ENCODE data around the gene TMC4.
"Not testable (repeated sequence)": the region's sequence is repeated elsewhere in the genome, so short reads cannot be mapped to it uniquely, and the experiment has no call there.

TMC4 gene

DNA sequence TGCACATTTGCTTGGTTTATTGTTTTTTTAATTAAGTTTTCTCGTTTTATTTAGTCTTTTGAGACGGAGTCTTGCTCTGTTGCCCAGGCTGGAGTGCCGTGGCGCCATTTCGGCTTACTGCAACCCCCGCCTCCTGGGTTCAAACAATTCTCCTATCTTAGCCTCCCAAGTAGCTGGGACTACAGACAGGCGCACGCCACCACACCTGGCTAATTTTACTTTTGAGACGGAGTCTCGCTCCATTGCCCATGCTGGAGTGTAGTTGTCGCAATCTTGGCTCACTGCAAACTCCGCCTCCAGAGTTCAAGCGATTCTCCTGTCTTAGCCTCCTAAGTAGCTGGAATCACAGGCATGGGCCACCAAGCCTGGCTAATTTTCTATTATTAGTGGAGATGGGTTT lies 29.0 kb upstream of the TMC4 start:
- DNase-seq = no peak

- no peak for DNase-seq
Measured at GRCh38 chr19:54201172-54201701, 28.3 kb upstream of the TMC4 start.

- DNase-seq = no peak
Measured at GRCh38 chr19:54199401-54199800, 26.4 kb upstream of the TMC4 start.

GRCh38 chr19:54197121-54197520 lies 24.2 kb upstream of the TMC4 start:
- no peak for DNase-seq

DNA sequence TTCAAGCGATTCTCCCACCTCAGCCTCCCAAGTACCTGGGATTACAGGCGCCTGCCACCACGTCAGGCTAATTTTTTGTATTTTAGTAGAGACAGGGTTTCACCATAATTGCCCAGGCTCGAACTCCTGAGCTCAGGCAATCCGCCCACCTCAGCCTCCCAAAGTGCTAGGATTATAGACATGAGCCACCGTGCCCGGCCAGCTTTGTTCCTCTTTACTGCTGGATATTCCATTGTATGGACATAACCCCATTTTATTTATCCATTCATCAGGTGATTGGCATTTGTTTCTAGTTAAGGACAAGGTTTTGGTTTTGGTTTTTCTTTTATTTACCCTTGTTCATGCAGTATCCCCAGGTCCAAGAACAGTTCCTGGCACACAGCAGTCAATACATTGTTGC lies 23.6 kb upstream of the TMC4 start:
- DNase-seq = no peak

- not testable (repeated sequence) for DNase-seq
Measured at GRCh38 chr19:54194463-54194862, 21.5 kb upstream of the TMC4 start.

DNA sequence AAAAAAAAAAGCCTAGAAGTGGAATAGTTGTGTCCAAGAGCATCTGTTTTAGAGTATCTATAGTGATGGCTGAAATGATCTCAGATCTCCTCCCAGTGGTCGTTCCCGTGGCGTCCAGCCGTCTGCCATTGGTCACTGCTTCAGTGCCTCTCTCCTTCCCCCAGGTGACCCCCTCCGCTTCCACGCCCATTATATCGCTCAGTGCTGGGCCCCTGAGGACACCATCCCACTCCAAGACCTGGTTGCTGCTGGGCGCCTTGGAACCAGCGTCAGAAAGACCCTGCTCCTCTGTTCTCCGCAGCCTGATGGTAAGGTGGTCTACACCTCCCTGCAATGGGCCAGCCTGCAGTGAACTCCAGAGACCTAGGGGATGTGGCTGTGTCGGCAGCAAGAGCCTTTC lies 20.1 kb upstream of the TMC4 start:
- no peak for DNase-seq

- DNase-seq = peak; percentile 71
Measured at GRCh38 chr19:54191811-54192453, 19.0 kb upstream of the TMC4 start.

DNA sequence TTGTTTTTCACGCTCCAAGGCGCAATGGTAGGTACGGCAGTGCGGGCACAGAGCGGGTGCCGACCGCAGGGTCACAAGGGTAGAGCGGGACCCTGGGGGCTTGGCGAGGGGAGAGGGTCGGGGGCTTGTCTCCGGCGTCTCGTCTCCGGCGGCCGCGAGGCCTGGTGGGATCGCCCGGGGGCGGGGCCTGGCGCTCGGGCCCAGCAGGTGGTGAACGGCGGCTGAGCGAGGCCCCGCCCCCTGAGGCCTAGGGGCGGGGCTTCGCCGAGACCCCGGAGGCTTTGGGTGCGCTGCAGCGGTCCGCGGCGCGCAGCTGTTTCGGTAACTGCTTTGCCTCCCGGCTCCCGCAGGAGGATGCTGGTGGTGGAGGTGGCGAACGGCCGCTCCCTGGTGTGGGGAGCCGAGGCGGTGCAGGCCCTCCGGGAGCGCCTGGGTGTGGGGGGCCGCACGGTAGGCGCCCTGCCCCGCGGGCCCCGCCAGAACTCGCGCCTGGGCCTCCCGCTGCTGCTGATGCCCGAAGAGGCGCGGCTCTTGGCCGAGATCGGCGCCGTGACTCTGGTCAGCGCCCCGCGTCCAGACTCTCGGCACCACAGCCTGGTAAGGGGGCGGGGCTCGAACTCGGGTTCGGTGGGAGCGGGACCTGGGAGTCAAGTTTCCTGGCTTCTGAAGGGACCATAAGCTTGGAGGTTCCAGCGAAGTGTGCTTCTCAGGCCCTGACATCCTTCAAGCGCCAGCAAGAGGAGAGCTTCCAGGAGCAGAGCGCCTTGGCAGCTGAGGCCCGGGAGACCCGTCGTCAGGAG lies 18.3 kb upstream of the TMC4 start, which contains the start of gene TSEN34:
TSEN34 (plus strand) TSS at position 298 of the 800 bp plus-strand sequence; CDS start at position 355, 57 bp downstream.
- peak; percentile 94 for DNase-seq

DNA sequence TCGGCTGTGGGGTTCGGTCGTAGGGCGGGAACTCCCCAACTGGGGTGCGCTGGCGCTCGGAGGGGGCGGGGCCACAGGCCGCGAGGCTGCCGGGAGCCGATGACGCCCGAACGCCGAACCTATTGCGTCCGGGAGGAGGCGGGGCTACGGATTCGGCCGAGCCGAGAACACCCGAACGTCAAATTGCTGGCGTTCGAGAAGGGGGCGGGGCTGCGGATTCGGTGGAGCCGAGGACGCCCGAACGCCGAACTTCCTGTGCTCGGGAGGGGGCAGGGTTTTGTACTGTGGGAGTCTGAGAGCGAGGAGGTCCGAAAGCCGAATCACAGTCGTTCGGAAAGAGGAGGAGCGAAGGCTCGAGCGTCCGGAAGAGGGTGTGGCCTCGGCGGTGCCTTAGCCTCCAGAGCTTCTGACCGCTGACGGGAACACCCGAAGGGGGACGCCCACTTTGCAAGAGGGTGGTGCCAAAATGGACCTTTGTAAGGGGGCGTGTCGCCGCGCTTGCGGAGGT lies 17.6 kb upstream of the TMC4 start:
- peak; percentile 99 for DNase-seq

DNA sequence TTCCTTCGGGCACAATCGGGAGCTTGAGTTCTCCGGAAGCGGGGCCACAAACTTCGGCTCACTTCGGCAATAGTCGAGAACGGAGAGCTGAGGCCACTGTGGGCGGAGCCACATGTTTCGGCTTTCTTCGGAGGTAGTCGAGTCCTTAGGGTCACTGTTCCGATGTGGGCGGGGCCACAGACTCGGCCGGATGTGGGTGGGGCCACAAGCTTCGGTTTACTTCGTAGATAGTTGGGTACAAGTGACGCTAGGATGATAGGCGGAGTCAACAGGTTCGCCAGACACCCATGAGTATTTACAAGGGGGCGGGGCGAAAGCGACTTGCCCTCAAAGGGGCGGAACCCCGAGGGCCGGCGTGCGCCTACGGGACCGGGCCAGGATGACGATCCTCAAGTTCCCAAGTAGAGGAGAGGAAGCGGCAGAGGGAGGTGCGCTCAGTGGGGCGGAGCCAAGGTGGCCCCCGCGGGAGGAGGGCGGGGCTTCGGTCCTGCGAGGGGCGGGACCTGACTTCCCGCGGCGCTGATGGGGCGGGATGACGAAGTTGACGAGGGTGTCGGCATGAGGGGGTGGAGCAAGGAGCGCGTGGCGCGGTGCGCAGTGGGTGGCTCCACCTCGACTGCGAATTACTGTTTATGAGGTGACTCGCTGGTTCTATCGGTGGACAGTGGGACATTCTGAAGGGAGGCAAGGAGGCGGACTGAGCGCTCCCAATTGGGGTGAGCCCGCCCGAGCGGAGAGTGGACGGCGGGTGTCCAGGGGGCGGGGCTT lies 17.0 kb upstream of the TMC4 start:
- peak; percentile 100 for DNase-seq

DNA sequence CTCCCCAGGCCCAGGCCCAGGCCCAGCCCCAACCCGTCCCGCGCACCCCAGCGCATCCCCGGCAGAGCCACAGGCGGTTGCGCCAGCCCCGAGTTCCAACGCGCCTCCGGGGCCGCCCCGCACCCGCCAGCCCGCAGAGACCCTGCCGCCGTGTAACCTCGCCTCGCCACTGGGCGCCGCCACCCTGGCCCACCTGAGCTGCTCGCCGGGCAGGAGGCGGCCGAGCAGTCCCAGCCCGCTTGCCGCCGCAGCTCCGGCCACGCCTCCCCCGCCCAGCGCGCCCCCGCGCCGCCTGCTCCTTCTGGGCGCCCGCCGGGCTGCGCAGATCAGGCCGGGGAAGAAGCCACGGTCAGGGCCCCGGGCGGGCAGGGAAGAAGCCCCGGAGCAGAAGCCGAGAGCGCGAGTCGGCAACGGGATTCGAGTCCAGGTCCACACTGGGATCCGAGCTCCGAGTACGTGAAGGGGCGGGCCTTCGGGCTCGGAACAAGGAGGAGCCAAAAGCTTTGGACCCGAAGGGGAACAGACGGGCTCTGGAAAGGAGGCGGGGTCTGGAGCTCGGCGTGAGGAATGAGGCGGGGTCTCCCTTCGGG lies 16.3 kb upstream of the TMC4 start, which contains the start of gene MBOAT7:
MBOAT7 (minus strand) TSS at position 436 of the 590 bp plus-strand sequence. CDS start 1,072 bp downstream, outside the sequence.
- DNase-seq = no peak

GRCh38 chr19:54188215-54188871 lies 15.4 kb upstream of the TMC4 start:
- no peak for DNase-seq

GRCh38 chr19:54186934-54187381 lies 14.0 kb upstream of the TMC4 start:
- DNase-seq = no peak

GRCh38 chr19:54186351-54186750 lies 13.4 kb upstream of the TMC4 start:
- DNase-seq = no peak

DNA sequence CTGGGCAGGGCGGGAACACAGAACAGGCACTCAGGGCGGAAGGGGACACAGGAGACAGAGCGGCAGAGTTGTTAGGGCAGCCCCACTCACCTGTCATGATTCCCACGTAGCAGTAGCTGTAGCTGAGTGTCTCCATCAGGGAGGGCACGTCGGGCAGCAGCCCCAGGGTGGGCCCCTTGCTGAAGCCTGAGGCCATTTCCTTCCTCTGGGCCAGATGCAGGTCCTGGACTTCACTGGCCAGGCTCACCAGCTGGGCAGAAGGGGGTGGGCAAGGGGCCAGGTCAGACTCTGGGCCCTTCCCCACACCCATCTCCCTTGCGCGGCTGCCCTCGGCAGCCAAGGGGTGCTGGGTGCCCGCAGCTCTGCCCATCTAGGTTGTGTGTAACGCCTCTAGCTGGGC lies 10.5 kb upstream of the TMC4 start:
- no peak for DNase-seq

GRCh38 chr19:54181894-54182293 lies 8.9 kb upstream of the TMC4 start:
- DNase-seq = not testable (repeated sequence)

- DNase-seq = no peak
Measured at GRCh38 chr19:54180691-54181091, 7.7 kb upstream of the TMC4 start.

DNA sequence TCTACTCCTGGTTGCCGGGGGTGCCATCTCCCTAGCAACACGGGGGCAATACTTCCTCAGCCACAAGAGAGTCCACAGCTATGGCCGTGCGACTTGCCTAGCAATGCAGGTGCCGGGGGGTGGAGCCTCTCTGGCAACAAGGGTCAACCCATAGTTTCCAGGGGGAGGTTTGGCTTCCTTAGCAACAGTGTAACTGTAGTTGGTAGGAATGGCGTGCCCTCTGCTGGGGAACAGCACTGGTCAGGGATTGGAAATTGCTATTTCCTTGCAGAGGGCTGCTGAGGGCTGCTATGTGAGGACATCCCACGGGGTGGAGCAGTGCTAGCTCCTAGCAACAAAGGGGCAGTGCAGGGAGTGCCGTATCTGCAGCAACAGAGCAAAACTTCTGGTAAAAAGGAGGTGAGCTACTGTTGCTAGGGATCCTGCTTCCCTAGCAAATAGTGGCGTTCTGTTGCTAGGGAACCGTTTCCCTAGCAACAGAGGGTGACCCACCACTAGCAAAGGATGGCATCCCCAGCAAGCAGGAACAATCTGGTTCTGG lies 7.0 kb upstream of the TMC4 start:
- DNase-seq = peak; percentile 67

DNA sequence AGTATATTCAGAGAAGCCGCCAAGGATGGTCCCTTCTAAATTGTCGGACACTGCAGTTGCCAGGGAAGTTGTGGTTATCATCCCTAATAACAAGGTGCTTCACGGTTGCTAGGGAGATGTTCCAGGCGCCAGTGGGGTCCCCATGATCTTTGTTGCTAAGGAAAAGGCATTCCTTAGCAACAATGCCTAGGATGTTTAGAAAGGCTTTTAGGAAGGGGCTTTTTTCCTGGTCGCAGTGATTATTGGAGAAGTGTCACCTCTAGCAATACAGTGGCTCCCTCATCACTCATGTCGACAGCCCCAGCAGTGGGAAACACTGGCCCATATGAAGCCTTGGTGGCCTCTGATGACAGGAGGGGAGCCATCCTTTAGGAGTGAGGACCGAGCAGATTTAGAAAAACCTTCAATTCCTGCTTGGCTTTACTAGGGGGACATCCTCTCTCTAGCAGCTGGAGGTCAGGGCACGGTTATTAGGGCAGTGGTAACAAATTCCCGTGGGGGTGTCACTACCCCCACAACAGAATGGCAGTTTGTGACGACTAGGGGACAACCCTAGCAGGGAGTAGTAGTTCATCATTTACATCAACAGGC lies 6.4 kb upstream of the TMC4 start:
- no peak for DNase-seq

DNA sequence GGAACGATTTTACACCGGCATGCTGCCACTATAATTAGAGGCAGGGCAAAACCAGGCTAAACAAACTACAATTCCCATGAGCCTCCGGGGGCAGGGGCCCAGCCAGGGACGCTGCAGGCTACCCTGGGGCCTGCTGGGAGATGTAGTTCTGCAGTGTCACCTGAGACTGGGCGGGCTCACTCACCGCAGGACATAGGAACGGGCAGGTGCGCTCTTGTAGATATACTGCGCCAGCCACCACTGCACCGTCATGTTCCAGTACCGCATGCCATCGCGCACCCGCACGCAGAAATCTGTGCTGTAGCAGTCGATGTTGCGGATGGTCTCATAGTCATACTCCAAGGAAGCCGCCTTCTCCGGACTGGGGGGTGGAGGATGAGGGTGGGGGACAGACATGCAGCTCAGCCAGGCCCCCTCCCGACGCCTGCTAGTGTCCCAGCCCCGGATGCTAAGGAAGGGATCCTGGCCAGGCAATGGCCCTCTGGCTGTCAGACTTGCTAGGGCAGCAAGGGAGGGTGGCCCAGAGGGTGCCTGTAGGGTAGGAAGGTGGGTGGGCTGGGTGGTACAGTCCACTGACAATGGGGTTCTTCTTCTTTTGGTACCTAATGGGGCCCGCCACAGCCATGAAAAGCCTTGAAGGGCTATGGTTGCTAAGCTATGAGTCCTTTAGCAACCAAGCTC lies 5.8 kb upstream of the TMC4 start:
- peak; percentile 50 for DNase-seq
